WERI-Rb-1 (cell line): ENCODE results near the gene SGIP1.

ENCODE experiments used
- DNase-seq: peaks from one replicate; pipeline ENCODE4 v3.0.0-alpha.2; 2020
- H3K27ac ChIP-seq: fragments of 250-450 bp; sonication (Bioruptor Pico); 2 replicates; pipeline ENCODE4 v1.5.1; 2020; ENCODE audit warnings: mild to moderate bottlenecking, moderate library complexity
- H3K27me3 ChIP-seq: fragments of 250-450 bp; sonication (Bioruptor Pico); 2 replicates; pipeline ENCODE4 v1.5.1; 2021; ENCODE audit warnings: mild to moderate bottlenecking, low read depth, moderate library complexity; ENCODE audit not compliant: insufficient read depth, severe bottlenecking
- H3K36me3 ChIP-seq: fragments of 250-450 bp; sonication (Bioruptor Pico); 2 replicates; pipeline ENCODE4 v1.5.1; 2020; ENCODE audit warnings: mild to moderate bottlenecking, moderate library complexity
- H3K4me3 ChIP-seq: 2 replicates; pipeline ENCODE4 v1.5.1; 2011; ENCODE audit warnings: low read depth, mild to moderate bottlenecking, control low read depth, low read length
- H3K9me3 ChIP-seq: fragments of 250-450 bp; sonication (Bioruptor Pico); 2 replicates; pipeline ENCODE4 v1.5.1; 2021; ENCODE audit warnings: mild to moderate bottlenecking, moderate library complexity; ENCODE audit not compliant: severe bottlenecking
- CTCF ChIP-seq: IDR thresholded peaks from 2 replicates; pipeline ENCODE4 v1.5.1; 2011; ENCODE audit warnings: low read depth, mild to moderate bottlenecking, control low read depth, inconsistent platforms, low read length

The SGIP1 gene

GRCh38 chr1:66517959-66518358 lies 16.0 kb upstream of the SGIP1 start:
- Histone ChIP-seq H3K36me3 (no peaks in the 10 kb centered on the region), H3K9me3 (peaks cover 7% of the 10 kb centered on the region), H3K4me3 (no peak overlapping the region), H3K27me3 (no peaks in the 10 kb centered on the region), H3K27ac (no peak overlapping the region)
- no peak for TF ChIP-seq CTCF
- no peak for DNase-seq

GRCh38 chr1:66518654-66519053 lies 15.3 kb upstream of the SGIP1 start:
- no peak for DNase-seq
- Histone ChIP-seq H3K9me3 (peaks cover under 1% of the 10 kb centered on the region), H3K4me3 (no peak overlapping the region), H3K27ac (no peak overlapping the region), H3K36me3 (no peaks in the 10 kb centered on the region), H3K27me3 (no peaks in the 10 kb centered on the region)
- no peak for TF ChIP-seq CTCF

- no peaks in the 10 kb centered on the region for H3K36me3 ChIP-seq
- H3K27ac ChIP-seq: no peak overlapping the region
- no peak for TF ChIP-seq CTCF
- no peaks in the 10 kb centered on the region for H3K9me3 ChIP-seq
- DNase-seq: no peak
- no peaks in the 10 kb centered on the region for H3K27me3 ChIP-seq
- H3K4me3 ChIP-seq: no peak overlapping the region
Observed at GRCh38 chr1:66519992-66520391, 14.0 kb upstream of the SGIP1 start.

GRCh38 chr1:66520655-66521054 lies 13.3 kb upstream of the SGIP1 start:
- TF ChIP-seq CTCF: no peak
- Histone ChIP-seq H3K27me3 (no peaks in the 10 kb centered on the region), H3K27ac (no peak overlapping the region), H3K4me3 (no peak overlapping the region), H3K9me3 (no peaks in the 10 kb centered on the region), H3K36me3 (no peaks in the 10 kb centered on the region)
- DNase-seq: no peak

GRCh38 chr1:66521721-66522365 lies 12.1 kb upstream of the SGIP1 start:
- H3K4me3 ChIP-seq: no peak overlapping the region
- DNase-seq: no peak
- H3K27ac ChIP-seq: peak overlapping the region; percentile 30
- H3K9me3 ChIP-seq: no peaks in the 10 kb centered on the region
- no peaks in the 10 kb centered on the region for H3K27me3 ChIP-seq
- H3K36me3 ChIP-seq: no peaks in the 10 kb centered on the region
- TF ChIP-seq CTCF: no peak

GRCh38 chr1:66523562-66523961 lies 10.4 kb upstream of the SGIP1 start:
- H3K27me3 ChIP-seq: no peaks in the 10 kb centered on the region
- H3K4me3 ChIP-seq: no peak overlapping the region
- no peaks in the 10 kb centered on the region for H3K36me3 ChIP-seq
- DNase-seq: no peak
- no peaks in the 10 kb centered on the region for H3K9me3 ChIP-seq
- no peak for TF ChIP-seq CTCF
- H3K27ac ChIP-seq: no peak overlapping the region
